Measurements from ENCODE around the gene NR2E3. TPM values are rescaled to one million over a fixed set of nuclear protein-coding genes. Genes with fewer than 3 reads are reported as not detected.
"Not testable (repeated sequence)": the region's sequence is repeated elsewhere in the genome, so short reads cannot be mapped to it uniquely, and the experiment has no call there.

The NR2E3 gene
- total RNA-seq, 1 donor from 2014 or later: not detected

GRCh38 chr15:71853543-71853942, 43.2 kb downstream of the NR2E3 start:
- H3K9me3 Mint-ChIP-seq: no peaks in the 10 kb centered on the region

GRCh38 chr15:71858232-71858631, 47.9 kb downstream of the NR2E3 start:
- not testable (repeated sequence) for H3K27me3 ChIP-seq; H3K36me3 ChIP-seq; H4K20me1 ChIP-seq (ENCODE audit: low read depth); H3K27ac Mint-ChIP-seq; H3K9ac ChIP-seq; H3K4me3 ChIP-seq; H3K27ac ChIP-seq; H3K9me3 Mint-ChIP-seq; DNase-seq (ENCODE audit: low spot score); H3F3A ChIP-seq (ENCODE audit: low read depth); H2AFZ ChIP-seq (replicated peaks); H3K9me3 ChIP-seq (ENCODE audit: low read depth); H3K4me3 Mint-ChIP-seq; H3K27me3 Mint-ChIP-seq (ENCODE audit: insufficient read depth, low read depth); H3K4me1 ChIP-seq; H3K36me3 Mint-ChIP-seq; H3K4me2 ChIP-seq; H3K79me2 ChIP-seq (ENCODE audit: low read depth); H3K4me1 Mint-ChIP-seq

More at GRCh38 chr15:71853543-71853942, 43.2 kb downstream of the NR2E3 start:
- no peaks in the 10 kb centered on the region for H3K79me2 ChIP-seq (ENCODE audit: low read depth)
- H3K4me2 ChIP-seq: no peak overlapping the region
- Mint-ChIP-seq H3K27ac (no peak overlapping the region), H3K36me3 (peaks cover 6% of the 10 kb centered on the region), H3K27me3 (ENCODE audit: insufficient read depth, low read depth) (peaks cover 2% of the 10 kb centered on the region), H3K4me1 (no peaks in the 10 kb centered on the region), H3K4me3 (no peak overlapping the region)
- H3K36me3 ChIP-seq: peaks cover 4% of the 10 kb centered on the region
- no peak overlapping the region for H3K4me3 ChIP-seq
- H3K9me3 ChIP-seq (ENCODE audit: low read depth): no peaks in the 10 kb centered on the region
- H4K20me1 ChIP-seq (ENCODE audit: low read depth): no peaks in the 10 kb centered on the region
- DNase-seq (ENCODE audit: low spot score): no peak
- no peaks in the 10 kb centered on the region for H3K27me3 ChIP-seq
- no peak overlapping the region for H3K9ac ChIP-seq
- no peaks in the 10 kb centered on the region for H3K4me1 ChIP-seq
- H3K27ac ChIP-seq: no peak overlapping the region
- H2AFZ ChIP-seq (replicated peaks): no peak overlapping the region
- H3F3A ChIP-seq (ENCODE audit: low read depth): no peaks in the 10 kb centered on the region
- TF ChIP-seq EZH2 (IDR thresholded peaks at IDR 0.05) (no peak), EZH2phosphoT487 (IDR thresholded peaks at IDR 0.05) (no peak), CTCF (IDR thresholded peaks at IDR 0.05) (no peak)

Small RNAs within 50 kb of the gene (small RNA-seq; reads per million reads assigned to genes)
- gene RNA5SP399: not detected

Measured in neural progenitor cell (in vitro differentiated cells).